ENCODE results near the gene LSM10.

LSM10 gene

DNA sequence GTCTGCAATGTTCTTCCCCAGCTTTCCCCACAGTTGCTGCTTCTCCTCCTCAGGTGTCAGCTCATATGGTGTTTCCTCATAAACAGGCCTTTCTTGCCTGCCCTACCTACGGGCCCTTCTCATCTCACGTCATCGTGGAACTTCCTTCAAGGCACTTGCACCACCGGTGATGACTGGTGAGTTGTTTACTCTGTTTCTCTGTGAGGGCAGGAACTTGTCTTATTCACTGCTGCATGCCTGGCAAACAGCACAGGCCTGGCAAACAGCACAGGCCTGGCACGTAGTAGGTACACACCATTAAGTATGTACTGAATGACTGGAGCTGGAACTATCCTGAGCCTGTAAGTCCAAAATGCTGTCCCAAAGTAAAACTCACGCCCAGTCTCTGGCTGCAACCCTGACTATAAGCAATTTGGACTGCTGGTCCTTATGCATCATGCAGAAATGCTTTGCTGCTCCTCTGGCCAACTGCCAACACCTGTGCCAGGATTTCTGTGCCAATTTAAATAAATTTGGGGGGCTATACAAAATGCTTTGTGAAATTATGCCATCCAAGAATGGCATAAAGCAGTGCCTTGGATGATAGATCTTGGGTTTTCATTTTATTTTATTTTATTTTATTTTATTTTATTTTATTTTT lies 37.7 kb downstream of the LSM10 start:
- TF ChIP-seq, protein P1, sequence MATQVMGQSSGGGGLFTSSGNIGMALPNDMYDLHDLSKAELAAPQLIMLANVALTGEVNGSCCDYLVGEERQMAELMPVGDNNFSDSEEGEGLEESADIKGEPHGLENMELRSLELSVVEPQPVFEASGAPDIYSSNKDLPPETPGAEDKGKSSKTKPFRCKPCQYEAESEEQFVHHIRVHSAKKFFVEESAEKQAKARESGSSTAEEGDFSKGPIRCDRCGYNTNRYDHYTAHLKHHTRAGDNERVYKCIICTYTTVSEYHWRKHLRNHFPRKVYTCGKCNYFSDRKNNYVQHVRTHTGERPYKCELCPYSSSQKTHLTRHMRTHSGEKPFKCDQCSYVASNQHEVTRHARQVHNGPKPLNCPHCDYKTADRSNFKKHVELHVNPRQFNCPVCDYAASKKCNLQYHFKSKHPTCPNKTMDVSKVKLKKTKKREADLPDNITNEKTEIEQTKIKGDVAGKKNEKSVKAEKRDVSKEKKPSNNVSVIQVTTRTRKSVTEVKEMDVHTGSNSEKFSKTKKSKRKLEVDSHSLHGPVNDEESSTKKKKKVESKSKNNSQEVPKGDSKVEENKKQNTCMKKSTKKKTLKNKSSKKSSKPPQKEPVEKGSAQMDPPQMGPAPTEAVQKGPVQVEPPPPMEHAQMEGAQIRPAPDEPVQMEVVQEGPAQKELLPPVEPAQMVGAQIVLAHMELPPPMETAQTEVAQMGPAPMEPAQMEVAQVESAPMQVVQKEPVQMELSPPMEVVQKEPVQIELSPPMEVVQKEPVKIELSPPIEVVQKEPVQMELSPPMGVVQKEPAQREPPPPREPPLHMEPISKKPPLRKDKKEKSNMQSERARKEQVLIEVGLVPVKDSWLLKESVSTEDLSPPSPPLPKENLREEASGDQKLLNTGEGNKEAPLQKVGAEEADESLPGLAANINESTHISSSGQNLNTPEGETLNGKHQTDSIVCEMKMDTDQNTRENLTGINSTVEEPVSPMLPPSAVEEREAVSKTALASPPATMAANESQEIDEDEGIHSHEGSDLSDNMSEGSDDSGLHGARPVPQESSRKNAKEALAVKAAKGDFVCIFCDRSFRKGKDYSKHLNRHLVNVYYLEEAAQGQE (IDR thresholded peaks at IDR 0.05; ENCODE audit: insufficient read depth in 1 of 2, low read depth in 2 of 2, low read length in 2 of 2), result no peak
- TF ChIP-seq SIN3A (IDR thresholded peaks at IDR 0.05; ENCODE audit: borderline replicate concordance, insufficient read depth, low read length) (no peak), FOXP2 (optimal IDR thresholded peaks at IDR 0.05; ENCODE audit: borderline replicate concordance, extremely low read depth, extremely low read length, insufficient read depth) (no peak), TAF1 (IDR thresholded peaks at IDR 0.05; ENCODE audit: borderline replicate concordance, insufficient read depth, low read length) (no peak), POLR2AphosphoS5 (IDR thresholded peaks at IDR 0.05; ENCODE audit: low read depth, low read length) (no peak)

DNA sequence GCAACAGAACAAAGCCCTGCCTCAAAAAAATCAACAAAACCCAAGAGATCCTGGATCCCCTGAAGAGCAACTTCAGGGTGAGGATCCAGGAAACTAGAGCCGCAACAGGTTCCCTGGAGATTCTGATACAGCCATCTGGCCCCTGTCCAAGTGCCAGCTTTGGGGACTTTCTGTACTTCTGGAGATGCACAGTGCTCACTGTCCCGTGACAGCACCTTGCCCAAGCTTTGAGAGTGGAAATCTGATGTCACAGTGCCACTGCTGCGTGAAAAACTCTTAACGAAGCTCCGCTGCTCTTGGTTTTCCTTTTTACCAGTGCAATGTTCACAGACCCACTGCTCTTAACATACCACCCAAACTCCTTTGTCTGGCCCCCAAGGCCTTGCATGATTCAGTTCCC lies 38.3 kb downstream of the LSM10 start:
- TF ChIP-seq POLR2AphosphoS5 (IDR thresholded peaks at IDR 0.05; ENCODE audit: low read depth, low read length) (no peak), FOXP2 (optimal IDR thresholded peaks at IDR 0.05; ENCODE audit: borderline replicate concordance, extremely low read depth, extremely low read length, insufficient read depth) (no peak), SIN3A (IDR thresholded peaks at IDR 0.05; ENCODE audit: borderline replicate concordance, insufficient read depth, low read length) (no peak), TAF1 (IDR thresholded peaks at IDR 0.05; ENCODE audit: borderline replicate concordance, insufficient read depth, low read length) (no peak)
- TF ChIP-seq, protein P1 (IDR thresholded peaks at IDR 0.05; ENCODE audit: insufficient read depth in 1 of 2, low read depth in 2 of 2, low read length in 2 of 2), result no peak

DNA sequence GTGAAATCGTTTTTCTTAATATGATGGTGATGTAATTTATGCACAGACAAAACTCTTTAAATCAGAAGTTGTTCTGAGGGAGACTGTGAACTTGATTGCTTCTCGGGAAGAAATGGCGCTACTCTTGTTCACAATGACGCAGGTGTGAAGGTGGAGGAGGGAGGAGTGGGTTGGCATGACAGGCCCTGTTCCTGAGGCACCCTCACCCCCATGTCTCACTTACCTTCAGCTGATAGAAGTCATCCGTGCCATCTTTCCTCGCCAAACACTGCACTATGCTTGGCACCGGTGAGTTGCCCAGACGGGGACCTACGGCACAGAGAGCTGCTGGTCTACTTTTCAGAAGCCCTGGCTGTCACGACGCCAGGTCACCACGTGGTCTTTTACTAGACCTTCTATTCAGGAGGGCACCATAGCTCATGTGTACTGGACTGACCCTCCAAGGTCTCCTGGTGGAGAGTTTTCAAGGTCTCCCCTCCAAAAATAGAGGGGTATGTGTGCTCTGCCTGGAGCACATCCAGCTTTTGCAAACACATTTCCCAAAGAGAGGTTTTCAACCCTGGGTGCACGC lies 39.1 kb downstream of the LSM10 start:
- TF ChIP-seq FOXP2 (optimal IDR thresholded peaks at IDR 0.05; ENCODE audit: borderline replicate concordance, extremely low read depth, extremely low read length, insufficient read depth), result no peak
- no peak for TF ChIP-seq POLR2AphosphoS5 (IDR thresholded peaks at IDR 0.05; ENCODE audit: low read depth, low read length)
- no peak for TF ChIP-seq TAF1 (IDR thresholded peaks at IDR 0.05; ENCODE audit: borderline replicate concordance, insufficient read depth, low read length)
- no peak for TF ChIP-seq SIN3A (IDR thresholded peaks at IDR 0.05; ENCODE audit: borderline replicate concordance, insufficient read depth, low read length)
- TF ChIP-seq, protein P1 (IDR thresholded peaks at IDR 0.05; ENCODE audit: insufficient read depth in 1 of 2, low read depth in 2 of 2, low read length in 2 of 2), result no peak

DNA sequence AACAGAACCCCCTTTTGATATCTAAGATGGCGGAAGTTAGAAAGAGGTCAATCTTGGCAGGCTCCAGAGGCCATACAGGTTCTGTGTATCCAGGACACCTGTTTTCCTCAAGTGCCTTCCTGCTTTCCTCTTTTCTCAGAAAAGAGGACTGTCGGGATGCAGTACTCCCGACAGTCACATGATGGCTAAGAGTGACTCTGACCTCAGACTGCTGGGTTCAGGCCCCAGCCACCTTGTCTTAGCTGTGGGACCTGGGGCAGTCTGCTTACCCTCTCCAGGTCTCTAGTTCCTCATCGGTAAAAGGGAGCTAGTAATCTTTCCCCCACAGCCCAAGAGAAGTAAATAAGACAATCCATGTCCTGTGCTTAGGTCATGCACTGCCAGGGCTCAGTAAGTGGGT lies 41.9 kb downstream of the LSM10 start:
- TF ChIP-seq, protein P1 (IDR thresholded peaks at IDR 0.05; ENCODE audit: insufficient read depth in 1 of 2, low read depth in 2 of 2, low read length in 2 of 2), result no peak
- TF ChIP-seq FOXP2 (optimal IDR thresholded peaks at IDR 0.05; ENCODE audit: borderline replicate concordance, extremely low read depth, extremely low read length, insufficient read depth) (no peak), SIN3A (IDR thresholded peaks at IDR 0.05; ENCODE audit: borderline replicate concordance, insufficient read depth, low read length) (no peak), POLR2AphosphoS5 (IDR thresholded peaks at IDR 0.05; ENCODE audit: low read depth, low read length) (no peak), TAF1 (IDR thresholded peaks at IDR 0.05; ENCODE audit: borderline replicate concordance, insufficient read depth, low read length) (no peak)

Data from PFSK-1 (cell line).